ENCODE data around the gene TAF4B.
"Not testable (repeated sequence)": the region's sequence is repeated elsewhere in the genome, so short reads cannot be mapped to it uniquely, and the experiment has no call there.

Gene TAF4B

GRCh38 chr18:26237363-26237762 is 11.1 kb downstream of the TAF4B start:
- in situ Hi-C loops (cut with MboI; ENCODE audit: low sequenced_read_pairs) = not testable (repeated sequence)

- in situ Hi-C loops (cut with MboI; ENCODE audit: low sequenced_read_pairs) = not testable (repeated sequence)
Observed at GRCh38 chr18:26238718-26239117, 12.5 kb downstream of the TAF4B start.

- in situ Hi-C loops (cut with MboI; ENCODE audit: low sequenced_read_pairs) = not testable (repeated sequence)
Observed at GRCh38 chr18:26242392-26242791, 16.1 kb downstream of the TAF4B start.

GRCh38 chr18:26245434-26245833 is 19.2 kb downstream of the TAF4B start:
- in situ Hi-C loops (cut with MboI; ENCODE audit: low sequenced_read_pairs) = not testable (repeated sequence)

- in situ Hi-C loops (cut with MboI; ENCODE audit: low sequenced_read_pairs) = no loop called here
Observed at GRCh38 chr18:26252411-26252810, 26.2 kb downstream of the TAF4B start.

GRCh38 chr18:26254808-26255207 is 28.6 kb downstream of the TAF4B start:
- in situ Hi-C loops (cut with MboI; ENCODE audit: low sequenced_read_pairs) = not testable (repeated sequence)

GRCh38 chr18:26255695-26256622 is 29.7 kb downstream of the TAF4B start:
- in situ Hi-C loops (cut with MboI; ENCODE audit: low sequenced_read_pairs) = no loop called here

GRCh38 chr18:26258711-26259110 is 32.5 kb downstream of the TAF4B start:
- in situ Hi-C loops (cut with MboI; ENCODE audit: low sequenced_read_pairs) = no loop called here

GRCh38 chr18:26259416-26259815 is 33.2 kb downstream of the TAF4B start:
- in situ Hi-C loops (cut with MboI; ENCODE audit: low sequenced_read_pairs) = not testable (repeated sequence)

- in situ Hi-C loops (cut with MboI; ENCODE audit: low sequenced_read_pairs) = no loop called here
Observed at GRCh38 chr18:26262156-26262555, 35.9 kb downstream of the TAF4B start.

- in situ Hi-C loops (cut with MboI; ENCODE audit: low sequenced_read_pairs) = no loop called here
Observed at GRCh38 chr18:26267357-26267930, 41.2 kb downstream of the TAF4B start.

- in situ Hi-C loops (cut with MboI; ENCODE audit: low sequenced_read_pairs) = no loop called here
Observed at GRCh38 chr18:26268454-26268853, 42.2 kb downstream of the TAF4B start.

GRCh38 chr18:26271917-26272549 is 45.8 kb downstream of the TAF4B start:
- in situ Hi-C loops (cut with MboI; ENCODE audit: low sequenced_read_pairs) = no loop called here

- in situ Hi-C loops (cut with MboI; ENCODE audit: low sequenced_read_pairs) = no loop called here
Observed at GRCh38 chr18:26277374-26277773, 51.1 kb downstream of the TAF4B start.

GRCh38 chr18:26279428-26279827 is 53.2 kb downstream of the TAF4B start:
- in situ Hi-C loops (cut with MboI; ENCODE audit: low sequenced_read_pairs) = no loop called here

GRCh38 chr18:26286008-26286407 is 59.8 kb downstream of the TAF4B start:
- in situ Hi-C loops (cut with MboI; ENCODE audit: low sequenced_read_pairs) = no loop called here

- in situ Hi-C loops (cut with MboI; ENCODE audit: low sequenced_read_pairs) = no loop called here
Observed at GRCh38 chr18:26287644-26288043, 61.4 kb downstream of the TAF4B start.

GRCh38 chr18:26290385-26290784 is 64.1 kb downstream of the TAF4B start:
- in situ Hi-C loops (cut with MboI; ENCODE audit: low sequenced_read_pairs) = no loop called here

GRCh38 chr18:26293982-26294381 is 67.7 kb downstream of the TAF4B start:
- in situ Hi-C loops (cut with MboI; ENCODE audit: low sequenced_read_pairs) = no loop called here

- in situ Hi-C loops (cut with MboI; ENCODE audit: low sequenced_read_pairs) = no loop called here
Observed at GRCh38 chr18:26298107-26298506, 71.9 kb downstream of the TAF4B start.

GRCh38 chr18:26301681-26302080 is 75.4 kb downstream of the TAF4B start:
- in situ Hi-C loops (cut with MboI; ENCODE audit: low sequenced_read_pairs) = no loop called here

- in situ Hi-C loops (cut with MboI; ENCODE audit: low sequenced_read_pairs) = not testable (repeated sequence)
Observed at GRCh38 chr18:26303222-26303621, 77.0 kb downstream of the TAF4B start.
